Islet of Langerhans (tissue), 1 donor: ENCODE measurements around the gene TMEM52.
"Not testable (repeated sequence)": the region's sequence is repeated elsewhere in the genome, so short reads cannot be mapped to it uniquely, and the experiment has no call there.

Experiments
- FAIRE-seq: peaks from one replicate; lab custom pipeline; 2011; peaks lifted over from hg19 to GRCh38; lab: Jason Lieb, UNC

TMEM52 gene

DNA sequence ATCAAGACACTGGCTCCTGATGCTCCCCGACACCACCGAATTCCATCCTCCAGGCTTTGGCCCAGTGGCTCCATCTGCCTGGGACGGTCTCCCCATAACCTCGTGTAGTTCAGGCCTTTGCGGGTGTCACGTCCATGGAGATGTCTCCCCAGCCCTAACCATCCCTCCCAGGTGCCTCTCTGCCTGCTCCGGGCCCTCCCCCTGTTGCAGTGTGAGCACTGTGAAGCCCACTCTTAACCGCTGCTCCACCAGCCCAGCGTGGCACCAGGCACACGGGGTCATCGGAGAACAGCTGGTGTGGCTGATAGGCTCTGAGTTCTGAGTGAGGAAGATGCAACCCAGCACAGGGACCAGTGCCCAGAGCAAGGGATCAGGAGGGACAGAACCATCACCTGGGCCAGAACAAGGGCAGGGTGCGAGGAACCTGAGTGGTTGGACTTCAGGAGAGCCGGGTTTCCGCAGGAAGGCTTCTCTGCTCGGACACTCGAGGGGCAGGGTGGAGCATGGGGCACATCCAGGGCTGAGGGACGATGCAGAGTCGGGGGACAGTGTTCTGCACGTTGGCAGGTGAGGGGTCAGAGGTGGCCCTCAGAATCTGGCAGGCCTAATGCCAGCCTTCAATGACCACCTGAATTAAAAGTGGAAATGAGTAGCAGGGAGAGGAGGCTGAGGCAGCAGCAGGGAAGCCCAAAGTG, 25.6 kb downstream of the TMEM52 start:
- FAIRE-seq = no peak

- no peak for FAIRE-seq
Observed at GRCh38 chr1:1892763-1893120, 26.3 kb downstream of the TMEM52 start.

DNA sequence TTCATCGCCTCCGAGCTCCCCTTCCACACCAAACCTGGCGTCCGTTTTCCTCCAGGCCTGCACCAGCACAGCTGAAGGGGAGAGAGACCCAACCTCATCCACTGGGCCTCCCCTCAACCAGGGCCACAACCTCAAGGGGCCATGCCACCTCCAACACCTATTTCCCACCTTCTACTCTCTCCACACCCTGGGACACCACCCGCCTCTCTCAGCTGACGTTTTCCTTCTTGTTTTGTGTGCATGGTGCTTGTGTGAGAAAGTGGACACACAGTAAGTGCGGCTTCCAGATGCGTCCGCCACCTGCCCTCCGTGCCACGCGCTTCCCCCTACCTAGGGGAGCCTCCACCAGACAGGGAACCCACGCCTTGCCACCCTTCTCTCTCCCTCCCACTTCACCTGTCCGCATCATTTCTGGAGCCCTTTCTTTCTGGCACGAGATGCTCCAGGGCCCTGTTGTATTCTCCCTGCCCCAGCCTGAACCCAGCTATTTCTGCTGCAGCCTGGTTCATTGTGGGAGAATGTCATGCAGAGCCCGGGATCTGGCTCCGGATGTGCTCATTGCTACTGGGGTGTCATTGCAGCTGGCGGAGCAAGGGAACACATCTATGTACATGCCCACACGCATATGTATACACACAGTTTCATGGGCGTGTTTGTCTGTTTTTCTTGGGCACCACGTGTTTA, 26.9 kb downstream of the TMEM52 start:
- no peak for FAIRE-seq

- no peak for FAIRE-seq
Observed at GRCh38 chr1:1891349-1892078, 27.6 kb downstream of the TMEM52 start.

DNA sequence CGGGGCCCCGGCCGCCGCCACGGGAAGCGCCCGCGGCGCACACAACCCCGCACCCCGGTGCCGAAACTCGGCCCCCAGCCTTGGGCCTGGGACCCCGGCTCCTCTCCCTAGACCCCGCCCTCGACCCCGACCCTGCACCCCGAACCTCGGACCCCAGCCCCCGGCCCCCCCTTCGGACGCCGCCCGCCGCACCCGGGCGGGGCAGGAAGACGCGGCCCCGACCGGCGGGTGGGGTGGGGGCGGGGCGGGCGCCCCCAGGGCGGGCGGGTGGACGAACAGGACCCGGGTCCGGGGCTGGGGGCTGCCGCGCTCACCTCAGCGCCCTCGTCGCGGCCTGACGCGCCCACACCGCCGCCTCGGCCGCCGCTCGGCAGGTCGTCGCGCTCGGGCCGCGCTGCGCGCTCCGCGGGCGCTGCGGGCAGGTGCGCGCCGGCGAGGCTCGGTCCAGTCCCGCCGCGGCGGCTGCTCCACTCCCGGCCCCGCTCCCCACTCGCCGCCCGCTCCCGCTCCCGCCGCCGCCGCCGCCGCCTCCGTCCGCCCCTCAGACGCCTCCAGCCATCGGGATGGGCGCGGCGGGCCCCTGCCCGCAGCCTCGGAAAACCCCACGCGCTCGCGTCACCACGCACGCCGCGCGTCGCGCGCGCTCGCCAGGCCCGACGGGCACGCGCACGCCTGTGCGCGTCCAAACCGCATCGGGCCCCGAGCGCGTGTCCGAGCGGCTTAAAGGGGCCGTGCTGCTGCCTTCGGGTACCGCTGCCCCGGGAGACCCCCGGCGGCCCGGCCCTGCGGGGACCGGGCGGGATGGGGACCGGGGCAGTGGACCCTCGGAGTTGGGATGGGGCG, 28.4 kb downstream of the TMEM52 start, which contains the start of gene GNB1:
GNB1 (minus strand) TSS at position 582 of the 843 bp plus-strand sequence. CDS start 65,634 bp downstream, outside the sequence.
- FAIRE-seq = no peak

DNA sequence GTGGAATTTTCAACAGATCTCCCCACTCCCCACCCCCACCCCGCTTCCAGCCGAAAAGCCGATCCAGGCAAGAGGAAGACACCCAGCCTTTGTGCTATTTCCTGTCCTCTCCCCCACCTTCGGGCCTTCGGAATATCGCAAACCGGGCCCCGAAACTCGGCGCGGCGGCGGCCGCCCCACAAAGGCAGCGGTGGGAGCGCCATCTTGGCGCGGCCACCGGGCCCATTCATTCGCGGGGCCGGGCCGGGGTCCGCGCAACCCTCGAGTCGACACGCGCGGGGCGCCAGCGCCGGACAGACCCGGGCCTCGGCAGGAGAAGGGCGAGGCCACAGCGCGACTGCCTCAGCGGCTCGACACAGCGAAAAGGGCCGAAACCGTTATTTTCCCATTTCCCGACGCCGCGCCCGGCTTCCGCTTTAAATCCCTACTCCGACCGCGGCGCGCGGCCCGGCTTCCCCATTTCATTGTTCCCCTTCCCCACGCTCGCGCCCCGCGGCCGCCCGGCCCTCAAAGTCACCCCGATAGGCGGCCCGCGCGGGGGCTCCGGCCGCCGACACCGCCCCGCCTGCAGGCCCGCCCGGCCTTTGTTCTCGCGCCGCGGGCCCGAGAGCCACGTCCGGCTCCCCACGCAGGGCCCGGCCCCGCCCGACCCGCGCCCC, 29.1 kb downstream of the TMEM52 start:
- FAIRE-seq = no peak

DNA sequence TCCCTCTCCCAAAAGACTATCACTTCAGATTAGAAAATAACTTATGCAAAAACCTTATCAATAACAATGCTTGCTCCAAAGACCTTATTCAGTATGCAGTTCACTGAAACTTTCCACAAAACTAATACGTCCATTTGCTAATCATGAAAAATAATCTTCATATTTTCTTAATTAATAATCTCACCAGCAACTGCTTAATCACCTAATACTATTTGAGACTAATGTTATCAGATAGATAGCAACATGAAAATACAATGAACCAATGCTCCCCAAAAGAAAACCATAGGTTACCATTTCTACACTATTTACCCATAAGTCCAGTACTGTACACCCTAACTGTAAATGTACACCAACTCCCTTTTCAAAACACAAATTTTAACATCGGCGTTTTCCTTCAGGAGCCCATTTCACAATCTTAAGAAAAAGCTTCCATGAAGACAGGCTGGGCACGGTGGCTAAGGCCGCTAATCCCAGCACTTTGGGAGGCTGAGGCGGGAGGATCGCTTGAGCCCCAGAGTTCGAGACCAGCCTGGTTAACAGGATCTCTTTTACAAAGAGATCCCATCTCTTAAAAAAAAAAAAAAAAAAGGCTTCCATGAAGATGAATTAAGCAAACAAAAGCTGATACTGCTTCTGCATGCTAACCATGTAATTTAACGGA, 29.9 kb downstream of the TMEM52 start:
- FAIRE-seq = no peak

DNA sequence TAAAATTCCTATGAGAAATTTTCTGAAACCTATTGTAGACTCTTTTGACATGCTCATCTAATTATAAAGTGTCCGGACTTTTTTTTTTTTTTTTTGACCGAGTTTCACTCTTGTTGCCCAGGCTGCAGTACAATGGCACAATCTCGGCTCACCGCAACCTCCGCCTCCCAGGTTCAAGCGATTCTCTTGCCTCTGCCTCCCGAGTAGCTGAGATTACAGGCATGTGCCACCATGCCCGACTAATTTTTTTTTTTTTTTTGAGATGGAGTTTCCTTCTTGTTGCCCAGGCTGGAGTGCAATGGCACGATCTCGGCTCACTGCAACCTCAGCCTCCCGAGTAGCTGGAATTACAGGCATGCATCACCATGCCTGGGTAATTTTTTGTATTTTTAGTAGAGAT, 35.2 kb downstream of the TMEM52 start:
- not testable (repeated sequence) for FAIRE-seq

DNA sequence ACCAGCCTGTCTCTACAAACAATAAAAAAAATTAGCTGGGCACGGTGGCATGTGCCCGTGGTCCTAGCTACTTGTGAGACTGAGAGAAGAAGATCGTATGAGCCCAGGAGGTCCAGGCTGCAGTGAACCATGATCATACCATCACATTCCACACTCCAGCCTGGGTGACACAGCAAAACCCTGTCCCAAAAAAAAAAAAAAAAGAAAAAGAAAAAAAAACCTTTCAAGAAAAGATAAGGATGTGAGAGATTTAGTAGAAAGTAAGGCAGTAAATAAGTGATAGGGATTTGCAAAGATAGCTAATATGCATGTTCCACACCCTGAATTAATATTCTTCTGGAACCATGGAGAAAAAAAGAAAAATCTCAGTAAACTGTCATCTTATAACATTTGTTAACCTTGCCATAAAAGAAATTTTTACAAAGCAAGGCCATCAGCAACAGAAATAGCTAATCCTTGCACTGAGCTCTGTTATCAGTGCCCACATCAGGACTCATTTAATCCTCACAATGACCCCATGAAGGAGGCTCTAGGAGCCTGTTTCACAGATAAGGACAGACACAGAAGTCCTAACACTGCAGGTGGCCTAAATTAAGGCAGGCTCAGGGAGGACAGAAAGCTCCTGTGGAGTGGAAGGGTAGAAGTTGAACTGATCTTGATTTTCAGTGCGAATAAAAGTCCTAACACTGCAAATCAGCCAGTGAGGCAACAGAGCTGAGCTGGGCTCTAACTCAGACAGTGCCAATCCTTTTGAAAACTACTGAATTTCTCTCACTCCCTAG, 35.8 kb downstream of the TMEM52 start:
- FAIRE-seq = no peak

DNA sequence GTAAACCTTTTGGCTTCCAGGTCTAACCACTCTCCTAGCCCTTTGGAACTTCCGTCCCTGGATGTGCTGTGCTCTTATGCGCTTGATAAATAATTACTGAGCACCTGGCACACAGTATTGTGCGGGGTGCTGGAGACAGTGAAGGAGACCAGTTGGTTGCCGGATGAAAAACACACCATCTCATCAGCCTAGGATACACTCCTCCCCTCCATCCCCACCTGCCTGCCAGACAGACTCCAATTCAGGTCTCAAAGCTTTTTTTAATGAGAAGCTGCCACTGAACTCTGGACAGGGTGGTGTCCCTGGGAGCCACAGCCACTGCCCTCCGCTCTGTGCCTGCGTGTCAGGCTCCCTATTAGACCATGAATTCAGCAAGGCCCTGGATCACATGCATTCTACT, 37.4 kb downstream of the TMEM52 start:
- FAIRE-seq = no peak

DNA sequence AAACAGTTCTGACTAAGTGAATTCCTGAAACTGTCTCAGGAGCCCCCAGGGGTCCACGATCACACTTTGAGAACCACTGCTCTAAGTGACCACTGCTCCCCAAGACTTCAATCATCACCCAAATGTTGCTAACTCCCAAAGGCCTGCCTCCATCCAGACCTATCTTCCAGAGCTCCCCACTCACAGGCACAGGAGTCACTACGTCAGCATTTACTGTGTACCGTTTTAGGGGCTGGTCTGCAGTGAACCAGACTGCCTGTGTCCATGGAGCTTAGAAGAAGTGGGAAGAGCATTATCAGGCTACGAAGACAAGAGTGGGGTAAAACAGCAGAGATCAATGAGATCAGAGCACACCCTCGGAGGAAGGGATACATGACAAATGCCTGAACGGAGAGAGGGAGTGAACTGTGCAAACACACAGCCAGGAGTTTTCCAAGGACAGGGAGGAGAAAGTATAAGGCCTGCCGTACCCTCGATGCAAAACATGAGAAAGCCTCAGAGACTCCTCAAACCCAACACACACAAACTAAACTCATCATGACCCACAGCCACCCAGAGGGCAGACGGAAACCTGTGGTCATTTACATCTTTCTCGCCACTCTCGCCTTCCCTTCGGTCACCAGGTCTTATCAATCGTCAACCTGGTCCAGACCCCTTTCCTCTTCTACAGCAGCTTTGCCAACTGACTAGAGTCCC, 38.3 kb downstream of the TMEM52 start:
- FAIRE-seq = no peak

DNA sequence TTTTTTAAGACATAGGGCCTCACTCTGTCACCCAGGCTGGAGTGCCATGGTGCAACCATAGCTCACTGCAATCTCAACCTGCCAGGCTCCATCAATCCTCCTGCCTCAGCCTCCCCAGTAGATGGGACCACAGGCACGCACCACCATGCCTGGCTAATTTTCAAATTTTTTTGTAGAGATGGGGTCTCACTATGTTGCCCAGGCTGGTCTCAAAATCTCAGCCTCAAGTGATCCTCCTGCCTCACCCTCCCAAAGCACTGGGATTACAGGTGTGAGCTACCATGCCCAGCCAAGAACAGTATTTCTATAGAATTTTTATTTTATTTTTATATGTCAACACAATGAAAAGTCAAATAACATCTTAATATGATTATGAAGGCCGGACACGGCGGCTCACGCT, 39.1 kb downstream of the TMEM52 start:
- FAIRE-seq = no peak

DNA sequence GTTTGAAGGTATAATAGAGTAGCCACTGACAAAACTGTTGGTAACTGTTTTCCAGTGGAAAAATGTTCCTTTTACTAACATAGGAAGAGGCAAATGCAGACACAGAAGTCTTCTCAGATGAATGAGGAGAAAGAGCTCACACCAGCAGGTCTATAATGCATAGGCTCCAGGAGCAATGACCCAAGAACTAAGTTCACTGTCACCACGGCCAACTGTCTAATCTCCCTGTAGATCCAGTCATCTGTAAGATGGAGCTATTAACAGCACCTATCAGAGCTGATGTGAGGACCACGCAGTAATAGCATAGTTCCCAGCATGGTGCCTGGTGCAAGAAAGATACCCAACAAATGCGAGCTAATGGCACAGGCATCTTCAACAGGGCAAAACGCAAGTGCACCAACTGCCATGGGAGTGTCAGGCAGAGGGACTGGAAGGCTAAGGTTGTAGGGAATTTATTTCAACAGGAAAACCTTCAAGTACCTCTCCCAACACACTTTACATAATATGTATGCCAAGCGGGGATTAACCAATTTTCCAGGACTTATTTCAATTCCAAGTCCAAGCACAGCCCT, 41.1 kb downstream of the TMEM52 start:
- no peak for FAIRE-seq

DNA sequence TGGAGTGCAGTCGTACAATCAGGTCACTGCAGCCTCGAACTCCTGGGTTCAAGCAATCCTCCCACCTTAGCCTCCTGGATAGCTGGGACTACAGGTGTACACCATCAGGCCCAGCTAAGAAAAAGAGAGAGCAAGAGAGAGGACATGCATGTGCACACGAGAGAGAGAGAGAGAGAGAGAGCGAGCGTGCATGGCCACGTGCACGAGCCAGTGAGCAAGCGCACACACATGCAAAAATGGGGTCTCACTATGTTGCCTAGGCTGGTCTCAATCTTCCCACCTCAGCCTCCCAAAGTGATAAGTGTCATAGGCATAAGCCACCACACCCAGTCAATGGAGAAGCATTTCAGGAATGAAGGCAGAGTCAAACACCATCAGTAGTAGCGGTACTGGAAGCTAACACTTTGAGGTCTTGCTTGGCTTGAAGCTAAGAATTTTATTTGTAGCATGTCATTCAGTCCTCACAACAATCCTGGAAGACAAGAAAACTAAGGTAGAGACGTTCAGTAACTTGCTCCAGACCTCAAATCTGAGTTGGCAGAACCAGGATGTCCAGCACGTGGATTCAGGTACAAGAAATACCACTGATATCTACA, 42.6 kb downstream of the TMEM52 start:
- no peak for FAIRE-seq

DNA sequence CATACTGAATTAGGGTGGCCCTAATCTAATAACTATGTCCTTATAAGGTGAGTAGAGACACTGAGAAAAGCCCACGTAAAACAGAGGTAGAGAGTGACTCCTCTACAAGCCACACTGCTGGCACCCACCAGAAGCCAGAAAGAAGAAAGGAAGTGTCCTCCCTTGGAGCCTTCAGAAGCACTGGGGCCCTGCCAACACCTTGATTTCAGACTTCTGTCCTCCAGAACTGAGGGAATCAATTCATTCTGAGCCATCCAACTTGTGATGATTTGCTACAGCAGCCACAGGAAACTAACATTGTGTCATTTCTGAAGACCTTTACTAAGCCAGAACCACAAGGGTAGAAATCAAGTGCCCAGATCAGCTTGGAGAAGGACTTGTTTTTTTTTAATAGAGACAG, 43.1 kb downstream of the TMEM52 start:
- no peak for FAIRE-seq

- FAIRE-seq = no peak
Observed at GRCh38 chr1:1874901-1875300, 44.2 kb downstream of the TMEM52 start.

DNA sequence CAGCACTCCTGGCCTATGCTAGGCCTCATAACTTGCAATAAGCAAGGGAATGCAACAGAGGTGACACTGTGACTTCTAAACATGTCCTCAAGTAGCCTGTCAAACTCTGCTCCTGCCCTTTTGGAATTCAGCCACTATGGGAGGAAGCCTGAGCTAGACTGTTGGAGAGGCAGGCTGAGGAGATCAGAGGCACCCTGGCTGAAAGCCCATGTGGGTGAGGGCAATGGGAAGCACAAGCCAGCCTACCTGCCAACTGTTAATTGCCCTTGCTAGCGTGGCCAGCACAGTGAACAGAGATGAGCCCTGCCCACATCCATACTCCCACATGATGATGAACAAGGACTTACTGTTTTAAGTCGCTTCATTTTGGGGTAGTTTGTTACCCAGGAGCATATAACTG, 45.9 kb downstream of the TMEM52 start:
- no peak for FAIRE-seq

DNA sequence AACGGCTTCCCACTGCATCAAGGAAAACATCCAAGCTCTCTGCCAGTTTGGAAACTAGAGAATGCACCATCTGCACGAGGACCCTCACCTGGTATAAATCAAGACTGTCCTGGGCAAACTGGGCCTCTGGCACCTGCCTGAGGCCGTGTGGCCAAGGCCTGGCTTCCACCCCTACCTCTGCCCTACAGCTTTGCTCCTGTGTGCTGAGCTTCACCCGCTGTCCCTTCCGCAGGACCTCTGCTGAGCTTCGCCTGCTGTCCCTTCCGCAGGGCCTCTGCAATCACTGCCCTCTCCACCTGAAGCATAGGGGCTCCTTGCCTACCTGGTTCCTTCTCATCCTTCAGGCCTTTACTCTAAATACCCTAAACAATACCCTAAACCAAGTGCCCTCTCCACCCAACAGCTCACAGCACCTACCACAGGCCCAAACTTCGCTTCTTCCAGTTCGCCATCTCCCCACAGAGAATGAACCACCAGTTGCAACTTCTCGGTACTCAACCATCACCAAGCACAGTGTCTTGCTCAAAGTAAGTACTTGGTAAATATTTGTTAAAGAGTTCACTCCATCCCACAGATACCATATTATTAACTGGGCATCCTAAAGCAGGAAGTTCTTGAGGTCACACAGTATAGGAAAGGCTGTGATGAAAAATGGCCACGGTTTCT, 46.6 kb downstream of the TMEM52 start:
- no peak for FAIRE-seq

- FAIRE-seq = no peak
Observed at GRCh38 chr1:1869469-1869868, 49.6 kb downstream of the TMEM52 start.
